Right cardiac atrium (tissue), 5 donors: ENCODE data around the gene NBEA. TPM values are rescaled to one million over a fixed set of nuclear protein-coding genes. Genes with fewer than 3 reads are reported as not detected.

Experiments
- ATAC-seq, 2 donors: fragments of 200-7000 bp; cut with Tn5 transposase; one replicate each; pipeline versions ENCODE4 v1.8.0 to v1.9.1; 2020; ENCODE audit warnings: moderate library complexity in 2 of 2, mild to moderate bottlenecking in 1 of 2
- DNase-seq, 3 donors: peaks; one replicate each; pipeline ENCODE4 v3.0.0-alpha.2; 2020
- H3K27ac ChIP-seq: one replicate; pipeline ENCODE4 v1.5.1; 2013; ENCODE audit warnings: mild to moderate bottlenecking, low read length, control low read depth, moderate library complexity
- H3K27me3 ChIP-seq: one replicate; pipeline ENCODE4 v1.6.1; 2013; ENCODE audit not compliant: control insufficient read depth, insufficient read depth
- H3K4me1 ChIP-seq: one replicate; pipeline ENCODE4 v1.6.1; 2013; ENCODE audit warnings: low read length; ENCODE audit not compliant: control insufficient read depth, insufficient read depth
- H3K4me3 ChIP-seq: one replicate; pipeline ENCODE4 v1.5.1; 2013; ENCODE audit warnings: low read length, control low read depth
- H3K9me3 ChIP-seq: one replicate; pipeline ENCODE4 v1.6.1; 2013; ENCODE audit warnings: low read length; ENCODE audit not compliant: control insufficient read depth
- WGBS: extraction: QIAGEN DNeasy Blood & Tissue Kit; methylation state at CpG from one replicate; pipeline ENCODE4 v1.1.7; 2013; 5-methylcytosine and 5-hydroxymethylcytosine counted together
- intact Hi-C, 4 donors: fragments of 100-400 bp; cut with DNase I; formaldehyde crosslinking; loops; one replicate each; pipeline versions ENCODE4 v1.11.0 to v1.14.0; 2022 to 2023
- polyA plus RNA-seq: library from polyadenylated mRNA; stranded (reverse); fragments of 200-250 nt; gene quantifications from one replicate; pipeline ENCODE4 v1.2.3, GENCODE V29; 2013
- total RNA-seq, 4 donors: library from RNA; stranded (reverse); fragmentation: NEBNext Ultra II Directional; extraction: Animal tissue kit (Norgen Biotek cat#: 25700); gene quantifications; one replicate each; pipeline ENCODE4 v1.2.1, GENCODE V29; 2021
- donor health status: healthy with polysubstance abuse.
- donor health status: DM: no; HTN: yes; CAD: no.
- donor health status: DM: no; HTN: no; CAD: no.
- donor health status: DM: no; HTN: yes; CAD: no; lungs with severe emphysema.
- donor health status: DM: yes; HTN: yes; CAD: no.

Gene NBEA
- total and polyA plus RNA-seq, 5 donors, result 8.1 to 20.7 (median 20.0) TPM

DNA sequence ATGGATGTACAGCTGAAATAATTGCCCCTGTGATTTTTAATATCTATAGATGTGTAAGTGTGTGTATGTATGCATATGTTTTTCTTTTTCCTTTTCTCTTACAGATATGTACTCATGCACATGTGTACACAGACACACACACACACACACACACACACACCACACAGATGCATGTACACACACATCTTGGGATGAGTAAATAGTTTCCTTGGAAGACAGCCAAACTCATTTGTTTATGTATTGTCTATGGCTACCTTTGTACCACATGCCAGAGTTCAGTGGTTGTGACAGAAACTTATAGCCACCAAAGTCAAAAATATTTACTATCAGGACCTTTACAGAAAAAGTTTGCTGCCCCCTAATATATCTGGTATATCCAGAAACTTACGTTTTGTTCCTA lies 341.8 kb downstream of the NBEA start:
- H3K9me3 ChIP-seq, result no peaks in the 10 kb centered on the region
- no peak overlapping the region for H3K27ac ChIP-seq
- ATAC-seq (no peak), DNase-seq (no peak)
- intact Hi-C loops, result no loop called here
- no peaks in the 10 kb centered on the region for H3K27me3 ChIP-seq
- no peaks in the 10 kb centered on the region for H3K4me1 ChIP-seq
- no peak overlapping the region for H3K4me3 ChIP-seq
- WGBS, result 89% methylated on average over 1 of the region's 1 CpG

DNA sequence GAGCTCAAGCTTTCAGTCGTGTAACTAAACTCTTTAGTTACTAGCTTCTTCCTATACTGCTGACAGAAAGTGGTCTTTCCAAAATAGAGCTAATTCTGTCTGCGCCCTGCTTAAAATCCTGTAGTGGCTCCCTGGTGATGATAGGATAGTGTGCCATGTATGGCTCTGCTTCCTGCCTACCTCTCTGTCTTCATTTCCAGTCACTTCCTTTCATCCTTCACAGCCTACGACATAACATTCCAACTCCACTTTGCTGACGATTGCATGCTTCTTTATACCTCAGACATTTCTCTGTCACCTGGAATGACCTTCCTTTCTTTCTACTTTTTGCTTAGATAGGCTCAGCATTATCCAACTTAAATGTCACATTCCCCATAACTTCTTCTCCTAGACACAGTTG lies 343.6 kb downstream of the NBEA start:
- WGBS, result 60% methylated on average over 4 of the region's 4 CpGs
- intact Hi-C loops, result no loop called here
- Histone ChIP-seq H3K9me3 (no peaks in the 10 kb centered on the region), H3K4me1 (no peaks in the 10 kb centered on the region), H3K4me3 (no peak overlapping the region), H3K27me3 (no peaks in the 10 kb centered on the region), H3K27ac (no peak overlapping the region)
- ATAC-seq (no peak), DNase-seq (no peak)

DNA sequence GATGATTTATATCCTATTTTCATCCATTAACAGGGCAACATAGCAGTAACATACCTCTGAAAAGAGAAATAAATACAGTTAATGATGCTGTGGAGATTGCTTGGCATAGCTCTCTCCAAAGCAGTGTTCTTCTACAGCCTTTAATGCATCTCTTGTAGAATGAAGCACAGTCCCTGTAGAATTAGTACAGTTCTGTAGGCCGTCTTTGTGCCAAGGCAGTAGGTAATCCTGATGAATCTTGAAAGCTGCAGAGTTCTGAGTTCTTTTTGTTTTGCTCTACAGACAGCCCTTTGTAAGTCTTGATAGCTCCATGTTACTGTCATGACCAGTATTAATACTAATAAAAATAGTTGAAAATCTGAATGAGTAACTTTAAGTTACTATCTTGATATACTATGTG lies 350.3 kb downstream of the NBEA start:
- H3K27me3 ChIP-seq, result no peaks in the 10 kb centered on the region
- 81% methylated on average over 1 of the region's 1 CpG for WGBS
- no peak overlapping the region for H3K4me3 ChIP-seq
- intact Hi-C loops, result no loop called here
- H3K27ac ChIP-seq, result no peak overlapping the region
- no peak for ATAC-seq
- H3K4me1 ChIP-seq, result no peaks in the 10 kb centered on the region
- no peak for DNase-seq
- no peaks in the 10 kb centered on the region for H3K9me3 ChIP-seq

DNA sequence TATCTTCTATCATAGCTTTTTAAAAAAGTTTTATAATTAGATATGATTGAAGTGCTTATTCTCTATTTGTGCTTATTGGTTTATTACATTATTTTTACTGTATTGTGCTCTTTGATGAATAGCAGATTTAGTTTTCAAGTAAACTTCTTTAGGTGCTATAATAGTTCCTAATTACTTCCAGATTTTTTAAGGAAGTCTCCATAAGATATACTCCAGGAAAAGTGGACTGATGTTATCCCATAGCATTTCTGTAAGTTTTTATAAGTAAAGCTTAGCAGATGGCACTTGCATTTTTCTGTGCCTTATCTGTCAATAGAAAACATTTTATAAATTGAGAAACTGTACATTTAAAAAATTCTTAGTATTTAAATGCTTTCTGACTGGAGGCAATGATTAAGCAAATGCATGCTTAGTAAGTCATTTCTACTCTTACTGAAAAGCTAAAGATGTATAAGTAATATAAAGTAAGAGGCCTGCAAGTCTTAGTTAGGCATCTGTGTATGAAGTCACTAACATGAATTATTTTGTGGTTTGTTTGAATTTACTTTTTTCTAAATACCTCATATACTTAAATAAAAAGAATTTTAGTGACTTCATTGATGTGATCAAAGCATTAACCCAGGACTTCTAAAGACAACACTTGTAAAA lies 351.6 kb downstream of the NBEA start:
- no peaks in the 10 kb centered on the region for H3K4me1 ChIP-seq
- no peaks in the 10 kb centered on the region for H3K9me3 ChIP-seq
- H3K27ac ChIP-seq, result no peak overlapping the region
- no peak overlapping the region for H3K4me3 ChIP-seq
- no peak for ATAC-seq
- DNase-seq, result no peak
- H3K27me3 ChIP-seq, result no peaks in the 10 kb centered on the region
- intact Hi-C loops, result no loop called here

DNA sequence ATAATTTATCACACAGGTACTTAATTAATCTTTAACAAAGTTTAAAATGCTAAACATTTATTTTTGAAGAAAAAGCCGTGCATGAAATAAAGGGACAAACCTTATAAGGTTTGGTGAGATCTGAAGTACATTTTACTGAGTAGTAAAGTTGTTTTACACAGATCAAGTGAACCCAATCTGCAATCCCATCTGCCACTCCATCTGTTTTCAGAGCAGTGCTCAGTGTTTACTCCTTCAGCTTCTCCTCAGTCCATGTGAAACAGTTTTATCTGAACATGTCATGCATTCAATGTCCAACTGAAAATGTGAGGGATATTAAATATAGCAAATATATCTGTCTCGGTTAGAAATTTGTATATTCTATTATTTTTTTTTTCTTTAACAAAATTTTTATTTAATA lies 367.6 kb downstream of the NBEA start:
- intact Hi-C loops, result no loop called here
- DNase-seq (no peak), ATAC-seq (no peak)
- H3K27me3 ChIP-seq, result no peaks in the 10 kb centered on the region
- H3K4me1 ChIP-seq, result no peaks in the 10 kb centered on the region
- H3K9me3 ChIP-seq, result no peaks in the 10 kb centered on the region
- no peak overlapping the region for H3K4me3 ChIP-seq
- H3K27ac ChIP-seq, result no peak overlapping the region
- 93% methylated on average over 2 of the region's 2 CpGs for WGBS

DNA sequence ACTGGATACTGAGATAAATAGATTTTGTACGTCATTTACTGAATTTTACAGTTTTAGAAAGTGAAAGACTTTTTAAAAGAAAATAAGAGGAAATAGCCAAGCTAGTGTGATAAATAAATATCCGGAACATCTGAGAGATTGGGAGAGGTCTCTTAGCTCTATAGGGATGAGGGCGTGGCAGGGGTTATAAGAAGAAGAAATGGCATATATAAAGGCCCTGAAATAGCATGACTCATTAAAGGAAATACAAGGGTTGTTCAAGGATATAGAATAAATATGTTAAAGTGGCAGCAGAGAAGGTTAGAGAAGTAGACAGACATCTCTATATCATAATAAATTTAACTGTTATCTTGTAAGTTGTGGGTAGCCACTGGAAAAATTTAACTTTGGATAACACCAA lies 390.1 kb downstream of the NBEA start:
- no peak overlapping the region for H3K27ac ChIP-seq
- intact Hi-C loops, result no loop called here
- no peaks in the 10 kb centered on the region for H3K4me1 ChIP-seq
- DNase-seq (no peak), ATAC-seq (no peak)
- no peaks in the 10 kb centered on the region for H3K27me3 ChIP-seq
- H3K9me3 ChIP-seq, result no peaks in the 10 kb centered on the region
- WGBS, result 90% methylated on average over 3 of the region's 3 CpGs
- H3K4me3 ChIP-seq, result no peak overlapping the region

DNA sequence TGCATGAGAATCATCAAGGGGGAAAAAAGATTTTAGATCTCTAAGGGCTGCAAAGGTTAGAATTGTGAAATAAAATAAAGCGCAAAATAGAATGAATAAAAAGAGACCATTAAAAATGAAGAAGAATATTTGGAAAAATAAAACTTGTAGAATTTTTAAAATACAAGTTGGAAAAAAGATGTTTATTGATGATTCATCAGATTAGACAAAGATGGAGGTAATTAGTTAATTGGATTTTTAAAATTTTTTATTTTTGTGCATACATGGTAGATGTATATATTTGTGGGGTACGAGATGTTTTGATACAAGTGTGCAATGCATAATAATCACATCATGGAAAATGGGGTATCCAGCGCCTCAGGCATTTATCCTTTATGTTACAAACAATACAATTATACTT lies 391.1 kb downstream of the NBEA start:
- no peak for ATAC-seq
- 98% methylated on average over 3 of the region's 3 CpGs for WGBS
- no peak overlapping the region for H3K4me3 ChIP-seq
- H3K27me3 ChIP-seq, result no peaks in the 10 kb centered on the region
- no peak overlapping the region for H3K27ac ChIP-seq
- H3K9me3 ChIP-seq, result no peaks in the 10 kb centered on the region
- intact Hi-C loops, result no loop called here
- no peak for DNase-seq
- H3K4me1 ChIP-seq, result no peaks in the 10 kb centered on the region

DNA sequence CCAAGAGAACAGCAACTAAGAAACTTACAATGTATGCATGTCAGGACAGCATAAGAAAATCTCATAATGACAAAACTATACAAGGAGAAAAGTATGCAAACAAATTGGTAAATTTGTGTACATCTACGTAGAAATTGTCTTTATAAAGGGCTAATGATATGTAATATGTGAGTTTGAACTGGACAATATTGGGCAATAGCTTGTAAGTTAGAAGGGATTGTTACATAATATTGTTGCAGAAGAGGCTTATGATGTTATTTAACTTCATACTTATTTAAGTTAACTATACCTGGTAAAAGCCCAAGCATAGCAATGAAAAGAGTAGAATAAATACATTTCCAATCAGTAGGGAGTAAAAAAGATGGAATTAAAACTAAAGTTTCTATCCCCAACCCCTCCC lies 400.4 kb downstream of the NBEA start:
- Histone ChIP-seq H3K27me3 (no peaks in the 10 kb centered on the region), H3K27ac (no peak overlapping the region), H3K4me1 (no peaks in the 10 kb centered on the region), H3K4me3 (no peak overlapping the region), H3K9me3 (no peaks in the 10 kb centered on the region)
- no peak for ATAC-seq
- DNase-seq, result no peak
- 96% methylated on average over 1 of the region's 1 CpG for WGBS
- intact Hi-C loops, result no loop called here

DNA sequence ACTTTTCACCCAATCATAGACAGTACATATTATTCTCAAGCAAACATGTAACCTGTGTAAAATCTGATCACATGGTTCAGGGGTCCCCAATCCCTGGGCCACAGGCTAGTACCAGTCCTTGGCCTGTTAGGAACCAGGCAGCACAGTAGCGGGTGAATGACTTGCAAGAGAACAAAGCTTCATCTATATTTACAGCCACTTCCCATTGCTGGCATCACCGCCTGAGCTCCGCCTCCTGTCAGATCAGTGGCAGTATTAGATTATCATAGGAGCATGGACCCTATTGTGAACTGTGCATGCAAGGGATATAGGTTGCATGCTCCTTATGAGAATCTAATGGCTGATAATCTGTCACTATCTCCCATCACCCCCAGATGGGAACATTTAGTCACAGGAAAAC lies 401.3 kb downstream of the NBEA start:
- Histone ChIP-seq H3K4me1 (no peaks in the 10 kb centered on the region), H3K4me3 (no peak overlapping the region), H3K27me3 (no peaks in the 10 kb centered on the region), H3K27ac (no peak overlapping the region), H3K9me3 (no peaks in the 10 kb centered on the region)
- DNase-seq, result no peak
- intact Hi-C loops, result no loop called here
- WGBS, result 95% methylated on average over 3 of the region's 3 CpGs
- no peak for ATAC-seq

DNA sequence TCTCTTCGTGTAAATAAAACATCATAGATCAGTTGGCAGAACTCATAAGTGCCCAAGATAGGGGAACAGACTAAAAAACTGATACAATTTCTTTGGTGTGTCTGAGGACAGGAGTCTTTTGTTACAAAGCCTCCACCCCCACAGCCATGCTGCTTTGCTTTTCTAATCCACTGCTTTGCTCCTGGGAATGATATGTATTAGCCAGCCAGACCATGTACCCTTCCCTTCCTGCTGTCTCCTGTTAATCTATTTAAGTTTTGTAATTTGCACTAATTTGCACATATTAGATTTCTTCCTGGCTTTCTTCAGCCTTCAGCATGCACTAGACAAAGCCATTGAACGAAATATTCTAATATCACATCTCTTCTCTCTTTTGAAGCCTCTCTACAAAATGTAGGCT lies 403.9 kb downstream of the NBEA start:
- H3K27ac ChIP-seq, result no peak overlapping the region
- DNase-seq (no peak), ATAC-seq (no peak)
- no peaks in the 10 kb centered on the region for H3K9me3 ChIP-seq
- intact Hi-C loops, result no loop called here
- H3K4me1 ChIP-seq, result peaks cover 2% of the 10 kb centered on the region
- H3K27me3 ChIP-seq, result no peaks in the 10 kb centered on the region
- no peak overlapping the region for H3K4me3 ChIP-seq
- 74% methylated on average over 2 of the region's 2 CpGs for WGBS

DNA sequence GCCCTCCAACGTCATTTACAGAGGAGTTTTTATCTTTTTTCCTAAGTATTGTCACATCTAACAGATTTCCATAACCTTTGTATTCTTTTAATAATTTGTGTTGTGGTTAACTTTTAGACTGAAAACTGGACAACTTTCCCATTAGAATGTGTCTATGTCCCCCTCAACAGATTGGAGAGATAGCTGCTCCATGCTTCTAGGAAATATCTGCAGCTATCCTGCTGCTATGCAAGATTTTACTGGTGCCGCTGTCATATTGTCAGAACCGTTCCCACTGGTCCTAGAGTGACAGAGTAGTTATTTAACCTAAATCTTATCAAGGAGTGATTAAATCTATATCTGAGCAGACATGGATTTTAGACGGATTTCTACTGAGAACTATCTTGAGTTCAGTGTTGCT lies 404.4 kb downstream of the NBEA start:
- Histone ChIP-seq H3K27ac (no peak overlapping the region), H3K27me3 (no peaks in the 10 kb centered on the region), H3K9me3 (no peaks in the 10 kb centered on the region), H3K4me3 (no peak overlapping the region), H3K4me1 (peaks cover 2% of the 10 kb centered on the region)
- no peak for ATAC-seq
- no peak for DNase-seq
- 80% methylated on average over 4 of the region's 4 CpGs for WGBS
- intact Hi-C loops, result no loop called here

DNA sequence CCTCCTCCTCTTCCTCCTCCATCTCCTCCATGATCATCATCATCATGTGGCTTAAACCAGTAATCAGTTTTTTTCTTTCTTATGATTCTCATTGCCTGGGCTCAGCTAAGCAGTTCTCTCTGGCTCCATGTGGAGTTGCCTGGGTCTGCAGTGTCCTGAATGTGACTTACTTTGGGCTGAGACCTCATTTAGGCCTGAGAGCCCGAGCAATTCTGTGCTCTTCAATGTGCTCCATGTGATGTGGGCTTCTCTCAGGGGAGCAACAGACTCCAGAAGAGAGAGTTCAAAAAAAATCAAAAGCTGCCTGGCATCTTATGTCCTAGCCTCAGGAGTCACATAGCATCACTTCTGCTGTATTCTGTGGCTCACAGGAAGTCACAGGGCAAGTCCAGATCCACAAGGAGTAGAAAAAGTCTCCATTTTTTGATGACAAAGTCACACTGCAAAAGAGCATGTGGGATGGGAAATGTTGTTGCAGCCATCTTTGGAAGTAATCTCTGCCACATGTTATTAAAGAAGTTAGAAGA lies 405.7 kb downstream of the NBEA start:
- Histone ChIP-seq H3K9me3 (no peaks in the 10 kb centered on the region), H3K4me3 (no peak overlapping the region), H3K27ac (no peak overlapping the region), H3K27me3 (no peaks in the 10 kb centered on the region), H3K4me1 (peaks cover 2% of the 10 kb centered on the region)
- ATAC-seq (no peak), DNase-seq (no peak)
- intact Hi-C loops, result no loop called here
- 75% methylated on average over 1 of the region's 1 CpG for WGBS
